Neural crest cell (in vitro differentiated cells): ENCODE data around the gene PTH2. TPM values are rescaled to one million over a fixed set of nuclear protein-coding genes. Genes with fewer than 3 reads are reported as not detected.

Experiments used
- DNase-seq: peaks from one replicate; pipeline ENCODE4 v3.0.0; 2021; ENCODE audit warnings: low read depth, mixed read lengths, low spot score
- H3K27ac Mint-ChIP-seq: one replicate; pipeline ENCODE4 v1.8.0; 2021; ENCODE audit warnings: mild to moderate bottlenecking, mixed read lengths; ENCODE audit not compliant: unreplicated experiment
- H3K27me3 Mint-ChIP-seq: 2 replicates; pipeline ENCODE4 v1.8.0; 2021; ENCODE audit warnings: low read depth, mild to moderate bottlenecking, mixed read lengths
- H3K36me3 Mint-ChIP-seq: 2 replicates; pipeline ENCODE4 v1.8.0; 2021; ENCODE audit warnings: low read depth, mild to moderate bottlenecking, mixed read lengths
- H3K4me1 Mint-ChIP-seq: 2 replicates; pipeline ENCODE4 v1.8.0; 2021; ENCODE audit warnings: mixed read lengths
- H3K4me3 Mint-ChIP-seq: one replicate; pipeline ENCODE4 v1.8.0; 2021; ENCODE audit warnings: mild to moderate bottlenecking, mixed read lengths
- H3K9me3 Mint-ChIP-seq: 2 replicates; pipeline ENCODE4 v1.8.0; 2021; ENCODE audit warnings: mixed read lengths
- long read RNA-seq: library from polyadenylated mRNA; unstranded; transcript quantifications from one replicate; pipeline ENCODE4 v2.0.0, GENCODE V29; 2020
- total RNA-seq: library from RNA; stranded (reverse); gene quantifications from 2 replicates; pipeline ENCODE4 v1.2.1, GENCODE V29; 2021
- TF ChIP-seq, protein P1 (sequence below): fragments of 200-600 bp; sonication (generic); conservative IDR thresholded peaks from 2 replicates; pipeline ENCODE4 v1.5.0; 2021; ENCODE audit warnings: antibody characterized with exemption, mild to moderate bottlenecking

PTH2 gene, protein sequence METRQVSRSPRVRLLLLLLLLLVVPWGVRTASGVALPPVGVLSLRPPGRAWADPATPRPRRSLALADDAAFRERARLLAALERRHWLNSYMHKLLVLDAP
- total RNA-seq, result not detected in 2 replicates
- long read RNA-seq, result 0 reads

DNA sequence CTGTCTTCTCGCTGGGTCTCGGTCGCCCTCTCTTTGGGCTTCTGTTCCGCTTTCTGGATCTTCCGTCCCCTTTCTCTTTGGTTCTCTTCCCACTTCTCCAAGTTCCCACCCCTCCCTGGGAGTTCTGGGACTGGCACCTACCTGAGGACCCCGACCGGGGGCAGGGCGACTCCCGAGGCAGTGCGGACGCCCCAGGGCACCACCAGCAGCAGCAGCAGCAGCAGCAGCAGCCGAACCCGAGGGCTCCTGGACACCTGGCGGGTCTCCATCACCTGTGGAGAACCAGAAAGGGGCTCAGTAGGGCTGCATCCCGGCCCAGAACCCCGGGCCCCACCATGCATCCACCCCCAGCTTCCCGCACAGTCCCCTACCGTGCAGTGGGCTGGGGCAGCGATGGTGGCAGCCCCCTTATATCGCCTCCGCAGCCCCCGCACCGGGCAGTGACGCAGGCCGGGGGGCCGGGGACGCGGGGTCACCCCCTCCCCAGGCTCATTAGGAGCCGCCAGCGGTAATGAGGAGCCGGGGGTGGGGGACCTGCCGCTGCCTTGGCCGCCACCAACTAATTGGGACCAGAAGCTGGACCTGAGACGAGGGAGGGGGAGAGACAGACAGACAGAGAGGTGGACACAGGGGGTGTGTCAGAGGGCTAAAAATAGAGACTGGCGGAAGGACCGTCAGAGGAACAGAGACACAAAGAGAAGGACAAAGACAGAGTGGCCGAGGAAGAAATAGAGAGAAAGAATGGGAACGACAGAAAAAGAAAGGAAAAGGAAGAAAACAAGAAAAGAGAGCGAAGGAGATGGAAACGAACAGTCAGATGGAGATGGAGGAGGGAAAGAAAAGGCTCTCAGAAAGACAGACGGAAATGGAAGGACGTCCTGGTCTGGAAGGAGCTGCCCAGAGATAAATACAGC is at the start of gene PTH2:
TSS of gene PTH2 (minus strand) at position 371 of the 914 bp plus-strand sequence. CDS start at position 269, 102 bp downstream.
- Mint-ChIP-seq H3K9me3 (no peaks in the 10 kb centered on the region), H3K4me1 (peaks cover 31% of the 10 kb centered on the region), H3K36me3 (no peaks in the 10 kb centered on the region), H3K27ac (no peak within 1 kb of the TSS), H3K4me3 (no peak within 1 kb of the TSS), H3K27me3 (peaks cover 97% of the 10 kb centered on the region)
- no peak for DNase-seq
- TF ChIP-seq, protein P1, sequence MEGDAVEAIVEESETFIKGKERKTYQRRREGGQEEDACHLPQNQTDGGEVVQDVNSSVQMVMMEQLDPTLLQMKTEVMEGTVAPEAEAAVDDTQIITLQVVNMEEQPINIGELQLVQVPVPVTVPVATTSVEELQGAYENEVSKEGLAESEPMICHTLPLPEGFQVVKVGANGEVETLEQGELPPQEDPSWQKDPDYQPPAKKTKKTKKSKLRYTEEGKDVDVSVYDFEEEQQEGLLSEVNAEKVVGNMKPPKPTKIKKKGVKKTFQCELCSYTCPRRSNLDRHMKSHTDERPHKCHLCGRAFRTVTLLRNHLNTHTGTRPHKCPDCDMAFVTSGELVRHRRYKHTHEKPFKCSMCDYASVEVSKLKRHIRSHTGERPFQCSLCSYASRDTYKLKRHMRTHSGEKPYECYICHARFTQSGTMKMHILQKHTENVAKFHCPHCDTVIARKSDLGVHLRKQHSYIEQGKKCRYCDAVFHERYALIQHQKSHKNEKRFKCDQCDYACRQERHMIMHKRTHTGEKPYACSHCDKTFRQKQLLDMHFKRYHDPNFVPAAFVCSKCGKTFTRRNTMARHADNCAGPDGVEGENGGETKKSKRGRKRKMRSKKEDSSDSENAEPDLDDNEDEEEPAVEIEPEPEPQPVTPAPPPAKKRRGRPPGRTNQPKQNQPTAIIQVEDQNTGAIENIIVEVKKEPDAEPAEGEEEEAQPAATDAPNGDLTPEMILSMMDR, result no peak

DNA sequence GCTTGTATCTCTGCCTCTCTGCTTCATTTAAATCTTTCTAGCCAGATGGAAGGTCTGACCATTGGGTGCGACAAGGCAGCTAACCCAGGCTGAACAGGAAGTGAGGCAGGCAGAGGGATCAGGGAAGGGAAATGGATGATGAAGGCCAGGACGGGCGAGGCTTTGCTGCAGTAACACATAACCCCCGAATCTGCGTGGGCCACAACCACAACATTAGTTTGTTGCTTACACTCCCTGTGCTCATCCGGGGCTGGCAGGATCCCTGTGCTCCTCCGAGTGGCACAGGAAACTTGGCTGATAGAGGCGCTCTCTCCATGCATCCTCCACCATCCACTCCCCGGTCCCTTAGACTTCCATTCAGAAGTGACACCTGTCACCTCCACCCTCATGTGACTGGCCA is 49.7 kb upstream of the PTH2 start:
- H3K27ac Mint-ChIP-seq, result peak overlapping the region; percentile 71
- peaks cover 15% of the 10 kb centered on the region for H3K4me1 Mint-ChIP-seq
- H3K9me3 Mint-ChIP-seq, result no peaks in the 10 kb centered on the region
- H3K36me3 Mint-ChIP-seq, result peaks cover 5% of the 10 kb centered on the region
- no peak overlapping the region for H3K4me3 Mint-ChIP-seq
- TF ChIP-seq, protein P1, result no peak
- DNase-seq, result no peak
- H3K27me3 Mint-ChIP-seq, result peaks cover 25% of the 10 kb centered on the region

DNA sequence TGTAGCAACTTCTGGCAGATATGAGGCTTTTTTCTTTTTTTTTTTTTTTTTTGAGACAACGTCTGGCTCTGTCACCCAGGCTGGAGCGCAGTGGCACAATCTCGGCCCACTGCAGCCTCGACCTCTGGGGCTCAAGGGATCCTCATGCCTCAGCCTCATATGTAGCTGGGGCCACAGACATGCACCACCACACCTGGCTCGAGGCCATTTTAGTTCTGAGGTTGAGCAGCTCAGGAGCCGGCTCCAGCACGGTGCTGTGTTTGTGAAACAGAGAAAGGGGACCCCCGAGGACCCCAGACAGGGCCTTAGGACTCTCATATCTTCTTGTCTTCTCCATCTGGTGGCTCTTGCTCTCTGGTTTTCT is 47.4 kb upstream of the PTH2 start:
- H3K36me3 Mint-ChIP-seq, result peaks cover 5% of the 10 kb centered on the region
- no peak overlapping the region for H3K27ac Mint-ChIP-seq
- TF ChIP-seq, protein P1, result no peak
- peaks cover 16% of the 10 kb centered on the region for H3K27me3 Mint-ChIP-seq
- H3K4me3 Mint-ChIP-seq, result no peak overlapping the region
- no peaks in the 10 kb centered on the region for H3K9me3 Mint-ChIP-seq
- DNase-seq, result no peak
- peaks cover 9% of the 10 kb centered on the region for H3K4me1 Mint-ChIP-seq

DNA sequence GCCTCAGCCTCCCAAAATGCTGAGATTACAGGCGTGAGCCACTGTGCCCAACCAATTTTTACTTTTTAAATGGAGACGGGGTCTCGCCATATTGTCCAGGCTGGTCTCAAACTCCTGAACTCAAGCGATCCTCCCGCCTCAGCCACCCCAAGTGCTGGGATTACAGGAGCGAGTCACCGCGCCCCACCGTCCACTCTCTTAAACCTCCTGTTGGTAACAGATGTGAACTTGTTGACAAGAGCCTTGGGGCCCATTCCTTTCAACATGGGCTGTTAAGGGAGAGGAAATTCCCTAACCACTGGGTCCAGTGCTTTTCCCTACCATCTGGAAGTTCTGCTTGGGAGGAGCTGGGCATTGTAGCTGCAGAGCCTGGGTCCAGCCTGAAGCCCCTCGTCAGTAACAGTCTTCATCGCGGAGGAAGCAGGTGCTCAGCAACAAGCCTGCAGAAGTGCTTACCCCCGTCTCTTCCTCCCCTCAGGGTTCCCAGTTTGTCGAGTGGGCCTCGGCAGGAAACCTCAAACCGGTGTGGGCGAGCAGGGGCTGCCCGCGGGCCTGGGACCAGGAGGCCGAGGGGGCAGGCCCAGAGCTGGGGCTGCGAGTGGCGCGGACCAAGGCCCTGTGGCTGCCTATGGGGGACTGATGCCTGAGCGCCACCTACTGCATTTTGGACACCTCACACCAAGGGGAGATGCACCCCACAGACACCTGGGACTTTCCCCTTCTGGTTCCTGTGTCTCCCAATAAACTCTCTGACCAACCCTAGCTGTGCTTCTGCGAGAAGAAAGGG is 46.8 kb upstream of the PTH2 start:
- Mint-ChIP-seq H3K27me3 (peaks cover 10% of the 10 kb centered on the region), H3K27ac (no peak overlapping the region), H3K4me1 (peaks cover 9% of the 10 kb centered on the region), H3K4me3 (no peak overlapping the region), H3K9me3 (no peaks in the 10 kb centered on the region), H3K36me3 (peaks cover 5% of the 10 kb centered on the region)
- TF ChIP-seq, protein P1, result no peak
- no peak for DNase-seq

DNA sequence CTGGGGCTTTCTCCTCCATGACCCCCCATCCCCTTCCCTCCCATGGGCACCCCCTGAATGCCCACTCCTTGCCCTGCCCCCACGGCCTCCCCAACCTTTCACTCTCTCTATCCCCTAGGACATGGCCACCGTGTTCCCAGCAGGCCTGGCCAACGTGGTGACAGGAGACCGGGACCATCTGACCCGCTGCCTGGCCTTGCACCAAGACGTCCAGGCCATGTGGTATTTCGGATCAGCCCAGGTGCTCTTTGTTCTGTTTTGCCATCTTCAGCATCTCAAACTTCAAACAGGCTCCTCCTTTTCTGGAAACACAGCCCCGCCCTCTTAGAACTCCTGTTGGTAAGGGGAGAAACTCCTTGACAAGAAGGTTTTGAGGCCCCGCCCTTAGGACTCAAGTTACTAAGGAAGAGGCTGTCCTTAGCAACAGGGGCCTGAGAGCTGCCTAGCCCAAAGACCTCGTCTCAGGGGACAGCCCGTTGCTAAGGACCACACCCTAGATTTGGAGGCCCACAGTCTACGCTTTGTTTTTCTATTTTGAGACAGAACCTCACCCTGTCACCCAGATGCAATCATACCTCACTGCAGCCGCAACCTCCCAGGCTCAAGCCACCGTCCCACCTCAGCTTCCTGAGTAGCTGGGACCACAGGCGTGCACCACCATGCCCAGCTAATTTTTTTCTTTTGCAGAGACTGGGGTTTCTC is 45.7 kb upstream of the PTH2 start:
- DNase-seq, result no peak
- Mint-ChIP-seq H3K9me3 (no peaks in the 10 kb centered on the region), H3K4me1 (peaks cover 9% of the 10 kb centered on the region), H3K27ac (no peak overlapping the region), H3K36me3 (peaks cover 5% of the 10 kb centered on the region), H3K27me3 (peaks cover 3% of the 10 kb centered on the region), H3K4me3 (peak overlapping the region; percentile 31)
- TF ChIP-seq, protein P1, result no peak
